ENCODE measurements around the gene NRAS.

The NRAS gene

DNA sequence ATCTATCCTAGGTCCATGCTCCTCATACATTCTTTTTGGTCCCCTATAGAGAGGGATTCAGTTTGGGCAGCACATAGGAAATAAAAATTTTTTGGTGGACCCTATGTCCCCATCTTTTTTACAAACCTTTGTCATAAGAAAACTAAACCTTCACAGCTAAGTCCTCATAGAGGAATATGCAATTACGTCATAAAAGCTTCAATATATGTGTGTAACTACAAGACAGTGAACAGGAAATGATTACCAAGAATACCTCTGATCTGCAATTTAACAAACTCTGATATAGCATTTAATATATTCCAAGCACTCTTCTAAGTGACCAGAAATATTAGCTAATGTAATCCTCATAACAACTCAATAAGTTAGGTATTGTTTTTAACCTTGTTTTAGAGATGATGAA, 40.5 kb downstream of the NRAS start:
- DNase-seq (ENCODE audit: low spot score), result no peak

- DNase-seq (ENCODE audit: low spot score), result no peak
Measured at GRCh38 chr1:114671939-114672275, 44.7 kb downstream of the NRAS start.

GRCh38 chr1:114671011-114671938, 45.3 kb downstream of the NRAS start:
- DNase-seq (ENCODE audit: low spot score), result peak; percentile 8

GRCh38 chr1:114670083-114671010, 46.2 kb downstream of the NRAS start:
- DNase-seq (ENCODE audit: low spot score), result peak; percentile 85

GRCh38 chr1:114669562-114670082, 46.9 kb downstream of the NRAS start, which contains the start of gene DENND2C:
DENND2C (minus strand) TSS chr1:114670049; CDS start chr1:114625984, 44,065 bp downstream.
- no peak for DNase-seq (ENCODE audit: low spot score)

DNA sequence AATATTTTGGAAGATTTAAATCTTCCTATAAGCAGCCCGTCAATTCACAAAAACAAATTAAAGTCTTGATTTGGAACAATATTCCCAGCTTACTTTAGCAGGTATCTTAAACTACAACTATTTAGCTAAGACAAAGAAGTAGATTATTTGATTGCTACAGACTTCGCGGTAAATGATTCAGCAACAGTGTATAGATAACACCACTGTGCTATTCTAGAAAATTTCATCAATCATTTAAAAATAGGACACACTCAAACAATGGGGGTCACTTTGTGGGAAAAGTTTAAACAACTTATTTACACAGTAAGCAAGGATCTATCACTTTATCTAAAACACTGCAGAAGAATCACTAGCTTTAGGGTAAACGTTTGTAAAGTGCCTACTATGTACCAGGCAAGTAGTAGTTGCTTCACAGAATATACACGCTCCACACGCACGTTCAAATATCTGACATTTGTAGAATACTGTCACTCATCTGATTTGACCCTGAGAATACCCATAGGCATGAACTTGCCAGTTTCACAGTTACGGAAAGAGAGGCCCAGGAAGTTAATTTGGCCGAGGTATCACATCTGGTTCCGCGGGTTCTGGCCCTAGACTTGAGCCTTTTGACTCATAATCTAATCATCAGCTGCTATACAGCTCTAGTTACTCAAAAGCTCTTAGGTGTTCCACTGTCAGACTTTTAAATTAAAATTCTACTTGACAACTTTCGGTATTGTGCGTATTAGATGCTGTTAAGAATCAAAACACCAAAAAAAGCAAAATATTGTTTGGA, 47.6 kb downstream of the NRAS start:
- no peak for DNase-seq (ENCODE audit: low spot score)

DNA sequence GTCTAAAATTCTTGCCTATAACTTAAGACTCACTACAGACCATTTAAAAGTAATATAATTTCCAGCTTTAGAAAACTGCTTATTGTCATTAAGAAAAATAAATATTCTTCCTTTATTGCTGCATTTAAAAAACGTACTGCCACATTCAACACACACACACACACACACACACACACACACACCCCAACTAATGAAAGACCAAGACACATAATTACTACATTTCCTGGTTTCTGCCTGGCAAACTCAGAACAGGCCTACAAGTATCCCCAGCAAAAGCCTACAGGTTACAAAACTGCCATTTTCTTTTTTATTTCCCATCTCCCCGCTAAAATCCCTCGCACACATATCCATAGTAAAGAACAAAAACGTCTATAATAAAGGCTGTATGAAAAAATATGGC, 48.2 kb downstream of the NRAS start:
- DNase-seq (ENCODE audit: low spot score), result no peak

- no peak for DNase-seq (ENCODE audit: low spot score)
Measured at GRCh38 chr1:114666954-114667353, 49.6 kb downstream of the NRAS start.

GRCh38 chr1:114660238-114660637, 56.3 kb downstream of the NRAS start:
- DNase-seq (ENCODE audit: low spot score), result no peak
